Sigmoid colon (tissue), 3 donors: Measurements from ENCODE around the gene ZBTB8OS.

Experiments used
- POLR2A ChIP-seq, 2 donors: fragments of 450-650 bp; IDR thresholded peaks; one replicate each; pipeline ENCODE4 v1.6.1; 2016; ENCODE audit warnings: antibody characterized with exemption in 2 of 2, mild to moderate bottlenecking in 2 of 2, moderate library complexity in 2 of 2
- TF ChIP-seq, protein P1 (sequence below), 4 experiments: fragments of 450-650 bp in 3 of 4; fragments of 200-600 bp in 1 of 4; IDR thresholded peaks; one replicate each; pipeline ENCODE4 v1.5.1; 2016 to 2019; ENCODE audit warnings: antibody characterized with exemption in 4 of 4, mild to moderate bottlenecking in 3 of 4, moderate library complexity in 2 of 4

DNA sequence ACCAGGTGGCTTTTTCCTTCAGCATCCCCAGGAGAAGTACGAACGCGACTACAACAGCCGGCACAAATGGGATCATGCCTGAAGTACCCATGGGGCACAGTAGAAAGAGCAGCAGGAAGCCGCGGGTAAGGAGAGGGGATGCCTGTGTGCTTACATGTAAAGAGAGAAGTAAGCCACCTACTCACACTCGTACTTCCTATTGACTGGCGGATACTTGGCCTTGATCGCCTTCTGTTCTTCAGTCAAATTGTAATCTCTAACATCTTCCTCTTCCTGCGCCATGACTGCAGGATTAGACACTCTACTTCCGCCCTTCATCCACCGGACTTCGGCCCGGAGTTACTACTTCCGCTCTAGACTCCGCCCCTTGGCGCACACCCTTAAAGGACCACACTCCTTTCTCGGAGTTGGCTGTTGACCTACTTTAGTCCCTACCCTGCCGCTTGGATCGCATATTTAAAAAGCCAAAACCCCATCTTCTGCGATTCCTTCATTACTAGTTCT lies at the start of gene ZBTB8OS:
- TF ChIP-seq, protein P1, sequence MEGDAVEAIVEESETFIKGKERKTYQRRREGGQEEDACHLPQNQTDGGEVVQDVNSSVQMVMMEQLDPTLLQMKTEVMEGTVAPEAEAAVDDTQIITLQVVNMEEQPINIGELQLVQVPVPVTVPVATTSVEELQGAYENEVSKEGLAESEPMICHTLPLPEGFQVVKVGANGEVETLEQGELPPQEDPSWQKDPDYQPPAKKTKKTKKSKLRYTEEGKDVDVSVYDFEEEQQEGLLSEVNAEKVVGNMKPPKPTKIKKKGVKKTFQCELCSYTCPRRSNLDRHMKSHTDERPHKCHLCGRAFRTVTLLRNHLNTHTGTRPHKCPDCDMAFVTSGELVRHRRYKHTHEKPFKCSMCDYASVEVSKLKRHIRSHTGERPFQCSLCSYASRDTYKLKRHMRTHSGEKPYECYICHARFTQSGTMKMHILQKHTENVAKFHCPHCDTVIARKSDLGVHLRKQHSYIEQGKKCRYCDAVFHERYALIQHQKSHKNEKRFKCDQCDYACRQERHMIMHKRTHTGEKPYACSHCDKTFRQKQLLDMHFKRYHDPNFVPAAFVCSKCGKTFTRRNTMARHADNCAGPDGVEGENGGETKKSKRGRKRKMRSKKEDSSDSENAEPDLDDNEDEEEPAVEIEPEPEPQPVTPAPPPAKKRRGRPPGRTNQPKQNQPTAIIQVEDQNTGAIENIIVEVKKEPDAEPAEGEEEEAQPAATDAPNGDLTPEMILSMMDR (IDR thresholded peaks at IDR 0.05), result no peak
- TF ChIP-seq POLR2A (IDR thresholded peaks at IDR 0.05), result peak; percentile 50 to 66
